ENCODE measurements around the gene ABLIM2. TPM values are rescaled to one million over a fixed set of nuclear protein-coding genes. Genes with fewer than 3 reads are reported as not detected.

Gene ABLIM2
- total and polyA plus RNA-seq, 2 of the 8 experiments (the other 6 are each of a cell fraction or from before 2014, with no cell fraction given): 2.8 to 3.0 TPM

DNA sequence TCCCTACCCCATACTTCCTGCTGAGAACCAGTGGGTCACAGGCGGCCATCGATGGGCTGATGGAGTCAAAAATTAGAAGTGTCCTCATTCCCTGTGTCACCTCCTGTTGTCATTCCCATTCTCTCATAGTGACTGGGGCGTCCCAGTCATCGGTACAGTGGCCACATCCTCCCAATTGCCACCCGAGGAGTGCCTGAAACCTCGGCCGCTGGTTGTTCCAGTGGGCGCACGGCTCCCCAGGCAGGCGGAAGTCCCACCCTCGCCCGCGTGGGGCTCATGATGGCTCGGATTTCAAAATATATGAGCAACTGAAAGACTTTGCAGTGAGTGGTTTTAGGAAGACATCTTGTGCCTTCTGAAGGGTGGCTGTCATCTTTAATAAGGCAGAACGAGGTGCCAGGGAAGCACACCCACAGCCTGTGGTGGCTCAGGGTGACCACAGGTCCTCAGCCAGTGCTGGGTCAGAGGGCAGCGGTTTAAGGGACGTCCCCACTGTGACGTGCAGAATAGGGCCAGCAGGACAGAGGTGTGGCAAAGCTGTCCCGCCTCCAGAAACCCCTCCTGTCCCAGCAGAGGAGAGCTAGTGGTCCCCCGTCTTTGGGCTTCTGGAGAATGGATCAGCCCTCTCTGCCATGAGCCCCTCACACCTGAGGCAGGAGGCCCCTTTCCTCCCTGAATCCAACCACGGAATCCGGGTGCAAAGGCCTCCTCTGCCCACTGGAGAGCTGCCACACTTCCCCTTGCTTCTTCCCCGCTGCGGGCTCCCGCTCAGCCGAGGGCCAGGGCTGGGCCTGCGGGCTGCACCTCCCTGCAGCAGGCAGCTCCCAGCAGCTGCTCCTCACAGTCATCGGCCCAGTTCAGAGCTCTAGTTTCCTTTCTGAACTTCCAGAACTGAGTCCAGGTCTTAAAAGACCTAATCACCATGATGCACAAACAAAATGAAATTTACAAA lies 90.4 kb downstream of the ABLIM2 start (continued):
- TF ChIP-seq POLR2AphosphoS5 (IDR thresholded peaks at IDR 0.05; ENCODE audit: low read depth, low read length) (no peak), HDAC2 (IDR thresholded peaks at IDR 0.05; ENCODE audit: borderline replicate concordance in 1 of 2, low read depth in 2 of 2, low read length in 2 of 2) (no peak), BCL11A (IDR thresholded peaks at IDR 0.05; ENCODE audit: low read depth in 2 of 2, low read length in 2 of 2) (no peak), EZH2 (IDR thresholded peaks at IDR 0.05; ENCODE audit: low read depth, low read length, severe bottlenecking) (no peak), TAF7 (optimal IDR thresholded peaks at IDR 0.05; ENCODE audit: borderline replicate concordance, low read depth, low read length) (no peak), CHD1 (IDR thresholded peaks at IDR 0.05; ENCODE audit: low read depth, low read length) (no peak), CBX5 (IDR thresholded peaks at IDR 0.05; ENCODE audit: low read depth, low read length) (no peak), RNF2 (IDR thresholded peaks at IDR 0.05; ENCODE audit: borderline replicate concordance, low read depth, low read length, missing control alignments, poor library complexity, severe bottlenecking) (no peak), RBBP5 (IDR thresholded peaks at IDR 0.05; ENCODE audit: borderline replicate concordance, low read depth, low read length) (no peak), TCF12 (IDR thresholded peaks at IDR 0.05; ENCODE audit: low read depth, low read length) (no peak)

Measured in H1 (cell line).